Breast epithelium (tissue), 3 donors: ENCODE results near the gene SCGN.

Experiments
- POLR2A ChIP-seq: fragments of 450-650 bp; IDR thresholded peaks from one replicate; pipeline ENCODE4 v1.6.1; 2016; ENCODE audit warnings: antibody characterized with exemption, mild to moderate bottlenecking, moderate library complexity
- POLR2AphosphoS5 ChIP-seq, 3 donors: sonication (generic); formaldehyde crosslinking; IDR thresholded peaks; one replicate each; pipeline ENCODE4 v1.6.1; 2017; ENCODE audit warnings: antibody characterized with exemption in 3 of 3
- TF ChIP-seq, protein P1 (sequence below), 3 donors: fragments of 450-650 bp; IDR thresholded peaks; one replicate each; pipeline ENCODE4 v1.5.1; 2016 to 2017; ENCODE audit warnings: antibody characterized with exemption in 3 of 3, mild to moderate bottlenecking in 3 of 3, moderate library complexity in 3 of 3

DNA sequence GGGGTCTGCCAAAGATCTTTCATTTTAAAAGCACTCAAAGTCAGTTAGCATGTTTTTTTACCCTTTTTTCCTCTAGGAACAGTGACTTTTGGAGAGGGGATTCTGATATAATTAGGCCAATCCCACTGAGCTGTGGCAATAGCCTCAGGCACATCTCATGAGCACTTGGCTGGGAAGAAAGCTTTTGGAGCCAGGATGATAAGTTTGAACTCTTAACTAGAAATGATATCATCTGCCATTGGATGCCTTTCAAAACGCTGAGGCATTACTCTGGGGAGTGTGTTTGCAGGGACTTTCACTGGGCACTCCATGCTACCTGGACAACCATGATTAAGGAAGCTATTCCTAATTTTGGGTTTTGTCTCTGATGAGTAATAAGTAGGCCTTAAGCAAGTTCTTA is 3.7 kb downstream of the SCGN start:
- TF ChIP-seq POLR2A (no peak), POLR2AphosphoS5 (IDR thresholded peaks at IDR 0.05) (no peak)
- TF ChIP-seq, protein P1, sequence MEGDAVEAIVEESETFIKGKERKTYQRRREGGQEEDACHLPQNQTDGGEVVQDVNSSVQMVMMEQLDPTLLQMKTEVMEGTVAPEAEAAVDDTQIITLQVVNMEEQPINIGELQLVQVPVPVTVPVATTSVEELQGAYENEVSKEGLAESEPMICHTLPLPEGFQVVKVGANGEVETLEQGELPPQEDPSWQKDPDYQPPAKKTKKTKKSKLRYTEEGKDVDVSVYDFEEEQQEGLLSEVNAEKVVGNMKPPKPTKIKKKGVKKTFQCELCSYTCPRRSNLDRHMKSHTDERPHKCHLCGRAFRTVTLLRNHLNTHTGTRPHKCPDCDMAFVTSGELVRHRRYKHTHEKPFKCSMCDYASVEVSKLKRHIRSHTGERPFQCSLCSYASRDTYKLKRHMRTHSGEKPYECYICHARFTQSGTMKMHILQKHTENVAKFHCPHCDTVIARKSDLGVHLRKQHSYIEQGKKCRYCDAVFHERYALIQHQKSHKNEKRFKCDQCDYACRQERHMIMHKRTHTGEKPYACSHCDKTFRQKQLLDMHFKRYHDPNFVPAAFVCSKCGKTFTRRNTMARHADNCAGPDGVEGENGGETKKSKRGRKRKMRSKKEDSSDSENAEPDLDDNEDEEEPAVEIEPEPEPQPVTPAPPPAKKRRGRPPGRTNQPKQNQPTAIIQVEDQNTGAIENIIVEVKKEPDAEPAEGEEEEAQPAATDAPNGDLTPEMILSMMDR (IDR thresholded peaks at IDR 0.05) = no peak
